A549 (cell line): ENCODE data around the gene ZNF469.

ENCODE experiments used
- CEBPB ChIP-seq, 2 experiments: fragments of >200 bp in 1 of 2; sonication (Bioruptor Twin) in 1 of 2; formaldehyde crosslinking in 1 of 2; IDR thresholded peaks; 2 replicates each; pipeline ENCODE4 v1.6.1; 2012 to 2016
- CHD2 ChIP-seq: fragments of 150-350 bp; IDR thresholded peaks from 2 replicates; pipeline ENCODE4 v1.6.1; 2014; ENCODE audit warnings: low read length; ENCODE audit not compliant: partially characterized antibody
- HOXA7 ChIP-seq: fragments of 250-450 bp; sonication (Bioruptor Pico); IDR thresholded peaks from 2 replicates; pipeline ENCODE4 v1.5.0; 2020; ENCODE audit warnings: mild to moderate bottlenecking, moderate library complexity
- RNF2 ChIP-seq: fragments of 200-600 bp; sonication (generic); IDR thresholded peaks from 2 replicates; pipeline ENCODE4 v1.6.1; 2016; ENCODE audit warnings: low read depth, mild to moderate bottlenecking, antibody characterized with exemption, moderate library complexity, borderline replicate concordance
- SMC3 ChIP-seq: fragments of >200 bp; sonication (Bioruptor Twin); formaldehyde crosslinking; IDR thresholded peaks from 3 replicates; pipeline ENCODE4 v1.6.1; 2018; ENCODE audit warnings: inconsistent platforms
- SREBF2 ChIP-seq: fragments of 450-650 bp; IDR thresholded peaks from 2 replicates; pipeline ENCODE4 v1.6.1; 2014; ENCODE audit warnings: mild to moderate bottlenecking, moderate library complexity
- TF ChIP-seq, protein P1 (sequence below): fragments of >200 bp; sonication (Bioruptor Twin); formaldehyde crosslinking; IDR thresholded peaks from 3 replicates; pipeline ENCODE4 v1.5.1; 2016
- TF ChIP-seq, protein P2 (sequence below): fragments of 250-450 bp; sonication (Bioruptor Pico); IDR thresholded peaks from 2 replicates; pipeline ENCODE4 v1.5.0; 2021; ENCODE audit warnings: mild to moderate bottlenecking, moderate library complexity, borderline replicate concordance
- TF ChIP-seq, protein P3 (sequence below): fragments of 200-600 bp; sonication (generic); IDR thresholded peaks from 2 replicates; pipeline ENCODE4 v1.6.1; 2016; ENCODE audit warnings: antibody characterized with exemption, mild to moderate bottlenecking, moderate library complexity

DNA sequence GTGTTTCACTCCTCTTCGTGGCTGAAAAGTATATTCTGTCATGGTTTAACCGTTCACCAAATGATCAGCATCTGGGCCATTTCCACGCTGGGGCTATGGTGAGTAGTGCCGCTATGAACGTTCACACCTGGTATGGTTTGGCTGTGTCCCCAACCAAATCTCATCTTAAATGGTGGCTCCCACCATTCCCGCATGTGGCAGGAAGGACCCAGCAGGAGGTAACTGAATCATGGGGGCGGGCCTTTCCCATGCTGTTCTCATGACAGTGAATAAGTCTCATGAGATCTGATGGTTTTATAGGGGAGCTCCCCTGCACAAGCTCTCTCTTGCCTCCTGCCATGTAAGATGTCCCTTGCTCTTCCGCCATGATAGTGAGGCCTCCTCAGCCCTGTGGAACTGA, 45.7 kb upstream of the ZNF469 start:
- TF ChIP-seq CEBPB (IDR thresholded peaks at IDR 0.05), result no peak
- TF ChIP-seq RNF2, result no peak
- TF ChIP-seq SMC3, result no peak
- no peak for TF ChIP-seq CHD2
- TF ChIP-seq, protein P1, sequence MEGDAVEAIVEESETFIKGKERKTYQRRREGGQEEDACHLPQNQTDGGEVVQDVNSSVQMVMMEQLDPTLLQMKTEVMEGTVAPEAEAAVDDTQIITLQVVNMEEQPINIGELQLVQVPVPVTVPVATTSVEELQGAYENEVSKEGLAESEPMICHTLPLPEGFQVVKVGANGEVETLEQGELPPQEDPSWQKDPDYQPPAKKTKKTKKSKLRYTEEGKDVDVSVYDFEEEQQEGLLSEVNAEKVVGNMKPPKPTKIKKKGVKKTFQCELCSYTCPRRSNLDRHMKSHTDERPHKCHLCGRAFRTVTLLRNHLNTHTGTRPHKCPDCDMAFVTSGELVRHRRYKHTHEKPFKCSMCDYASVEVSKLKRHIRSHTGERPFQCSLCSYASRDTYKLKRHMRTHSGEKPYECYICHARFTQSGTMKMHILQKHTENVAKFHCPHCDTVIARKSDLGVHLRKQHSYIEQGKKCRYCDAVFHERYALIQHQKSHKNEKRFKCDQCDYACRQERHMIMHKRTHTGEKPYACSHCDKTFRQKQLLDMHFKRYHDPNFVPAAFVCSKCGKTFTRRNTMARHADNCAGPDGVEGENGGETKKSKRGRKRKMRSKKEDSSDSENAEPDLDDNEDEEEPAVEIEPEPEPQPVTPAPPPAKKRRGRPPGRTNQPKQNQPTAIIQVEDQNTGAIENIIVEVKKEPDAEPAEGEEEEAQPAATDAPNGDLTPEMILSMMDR, result no peak
- no peak for TF ChIP-seq SREBF2
- TF ChIP-seq, protein P2, sequence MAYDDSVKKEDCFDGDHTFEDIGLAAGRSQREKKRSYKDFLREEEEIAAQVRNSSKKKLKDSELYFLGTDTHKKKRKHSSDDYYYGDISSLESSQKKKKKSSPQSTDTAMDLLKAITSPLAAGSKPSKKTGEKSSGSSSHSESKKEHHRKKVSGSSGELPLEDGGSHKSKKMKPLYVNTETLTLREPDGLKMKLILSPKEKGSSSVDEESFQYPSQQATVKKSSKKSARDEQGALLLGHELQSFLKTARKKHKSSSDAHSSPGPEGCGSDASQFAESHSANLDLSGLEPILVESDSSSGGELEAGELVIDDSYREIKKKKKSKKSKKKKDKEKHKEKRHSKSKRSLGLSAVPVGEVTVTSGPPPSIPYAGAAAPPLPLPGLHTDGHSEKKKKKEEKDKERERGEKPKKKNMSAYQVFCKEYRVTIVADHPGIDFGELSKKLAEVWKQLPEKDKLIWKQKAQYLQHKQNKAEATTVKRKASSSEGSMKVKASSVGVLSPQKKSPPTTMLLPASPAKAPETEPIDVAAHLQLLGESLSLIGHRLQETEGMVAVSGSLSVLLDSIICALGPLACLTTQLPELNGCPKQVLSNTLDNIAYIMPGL (CRISPR knock-in tag), result no peak
- TF ChIP-seq, protein P3, sequence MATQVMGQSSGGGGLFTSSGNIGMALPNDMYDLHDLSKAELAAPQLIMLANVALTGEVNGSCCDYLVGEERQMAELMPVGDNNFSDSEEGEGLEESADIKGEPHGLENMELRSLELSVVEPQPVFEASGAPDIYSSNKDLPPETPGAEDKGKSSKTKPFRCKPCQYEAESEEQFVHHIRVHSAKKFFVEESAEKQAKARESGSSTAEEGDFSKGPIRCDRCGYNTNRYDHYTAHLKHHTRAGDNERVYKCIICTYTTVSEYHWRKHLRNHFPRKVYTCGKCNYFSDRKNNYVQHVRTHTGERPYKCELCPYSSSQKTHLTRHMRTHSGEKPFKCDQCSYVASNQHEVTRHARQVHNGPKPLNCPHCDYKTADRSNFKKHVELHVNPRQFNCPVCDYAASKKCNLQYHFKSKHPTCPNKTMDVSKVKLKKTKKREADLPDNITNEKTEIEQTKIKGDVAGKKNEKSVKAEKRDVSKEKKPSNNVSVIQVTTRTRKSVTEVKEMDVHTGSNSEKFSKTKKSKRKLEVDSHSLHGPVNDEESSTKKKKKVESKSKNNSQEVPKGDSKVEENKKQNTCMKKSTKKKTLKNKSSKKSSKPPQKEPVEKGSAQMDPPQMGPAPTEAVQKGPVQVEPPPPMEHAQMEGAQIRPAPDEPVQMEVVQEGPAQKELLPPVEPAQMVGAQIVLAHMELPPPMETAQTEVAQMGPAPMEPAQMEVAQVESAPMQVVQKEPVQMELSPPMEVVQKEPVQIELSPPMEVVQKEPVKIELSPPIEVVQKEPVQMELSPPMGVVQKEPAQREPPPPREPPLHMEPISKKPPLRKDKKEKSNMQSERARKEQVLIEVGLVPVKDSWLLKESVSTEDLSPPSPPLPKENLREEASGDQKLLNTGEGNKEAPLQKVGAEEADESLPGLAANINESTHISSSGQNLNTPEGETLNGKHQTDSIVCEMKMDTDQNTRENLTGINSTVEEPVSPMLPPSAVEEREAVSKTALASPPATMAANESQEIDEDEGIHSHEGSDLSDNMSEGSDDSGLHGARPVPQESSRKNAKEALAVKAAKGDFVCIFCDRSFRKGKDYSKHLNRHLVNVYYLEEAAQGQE, result no peak
- no peak for TF ChIP-seq HOXA7 (CRISPR knock-in tag)
